Endothelial cell of umbilical vein (primary cell): ENCODE measurements around the gene PRRC2A. TPM values are rescaled to one million over a fixed set of nuclear protein-coding genes. Genes with fewer than 3 reads are reported as not detected.
A peak's percentile ranks its signal among the peaks of the same experiment; 100 is the strongest.

Experiments used
- BruUV-seq: library from RNA; stranded (reverse); fragments of 400-500 nt; replicated peaks from 2 replicates; lab custom pipeline; 2021; lab: Mats Ljungman, UMichigan
- CTCF ChIA-PET: fragments of 300-600, 350-600 bp; sonication (Branson Sonifier 250); formaldehyde crosslinking; loops from one replicate; lab custom pipeline; 2021; ENCODE audit warnings: antibody characterized with exemption, inconsistent platforms; lab: Charles Lee
- POLR2A ChIA-PET: fragments of 300-600, 350-600 bp; sonication (Branson Sonifier 250); formaldehyde crosslinking; loops from one replicate; lab custom pipeline; 2021; ENCODE audit warnings: antibody characterized with exemption, inconsistent platforms; lab: Charles Lee
- DNase-seq: peaks from one replicate; pipeline ENCODE4 v3.0.0-alpha.2; 2011; ENCODE audit warnings: low read depth, low spot score
- FAIRE-seq: peaks from 2 replicates; lab custom pipeline; 2011; peaks lifted over from hg19 to GRCh38; lab: Jason Lieb, UNC
- H2AFZ ChIP-seq: 2 replicates; pipeline ENCODE4 v1.6.0; 2012; ENCODE audit warnings: low read depth, low read length, control low read depth, inconsistent platforms
- H3K27ac ChIP-seq: 2 replicates; pipeline ENCODE4 v1.5.1; 2011; ENCODE audit warnings: low read depth, mild to moderate bottlenecking, control low read depth, low read length, moderate library complexity; ENCODE audit not compliant: insufficient read depth
- H3K27me3 ChIP-seq, 2 experiments: 2 replicates each; pipeline versions ENCODE4 v1.6.0 to v1.6.1; 2011; ENCODE audit warnings: low read length in 2 of 2, mixed read lengths in 1 of 2; ENCODE audit not compliant: control insufficient read depth in 2 of 2, insufficient read depth in 2 of 2
- H3K36me3 ChIP-seq, 2 experiments: 2 replicates in 1 of 2; 3 replicates in 1 of 2; pipeline ENCODE4 v1.5.1; 2011; ENCODE audit warnings: low read length in 2 of 2, mild to moderate bottlenecking in 1 of 2, moderate library complexity in 1 of 2; ENCODE audit not compliant: control insufficient read depth in 2 of 2, insufficient read depth in 2 of 2; ENCODE audit errors: extremely low read depth in 1 of 2
- H3K4me1 ChIP-seq: 3 replicates; pipeline ENCODE4 v1.5.1; 2011; ENCODE audit warnings: mild to moderate bottlenecking, low read length; ENCODE audit not compliant: control insufficient read depth, insufficient read depth; ENCODE audit errors: extremely low read depth
- H3K4me2 ChIP-seq: 2 replicates; pipeline ENCODE4 v1.6.1; 2011; ENCODE audit warnings: low read length, control low read depth, mixed read lengths; ENCODE audit not compliant: insufficient read depth
- H3K4me3 ChIP-seq, 3 experiments: fragments of 200-600 bp in 1 of 3; sonication (generic), shearing (Covaris generic) in 1 of 3; replicated peaks in 1 of 3; 2 replicates each; pipeline ENCODE4 v1.5.1; 2011 to 2016; ENCODE audit warnings: control low read depth in 3 of 3, low read length in 3 of 3, mild to moderate bottlenecking in 2 of 3, inconsistent platforms in 1 of 3, low read depth in 1 of 3, moderate library complexity in 1 of 3; ENCODE audit not compliant: insufficient read depth in 1 of 3
- H3K79me2 ChIP-seq: 2 replicates; pipeline ENCODE4 v1.6.0; 2012; ENCODE audit warnings: low read length, inconsistent platforms; ENCODE audit not compliant: control insufficient read depth, insufficient read depth
- H3K9ac ChIP-seq: replicated peaks from 2 replicates; pipeline ENCODE3; 2011; ENCODE audit warnings: low read length, control low read depth; ENCODE audit not compliant: insufficient read depth; ENCODE audit errors: extremely low read depth
- H3K9me1 ChIP-seq: replicated peaks from 3 replicates; pipeline ENCODE4 v1.6.0; 2011; ENCODE audit warnings: mild to moderate bottlenecking, low read length; ENCODE audit not compliant: control insufficient read depth, insufficient read depth; ENCODE audit errors: extremely low read depth
- H3K9me3 ChIP-seq: replicated peaks from 2 replicates; pipeline ENCODE4 v1.5.1; 2012; ENCODE audit warnings: low read length, inconsistent platforms; ENCODE audit not compliant: control insufficient read depth, insufficient read depth
- H4K20me1 ChIP-seq: replicated peaks from 2 replicates; pipeline ENCODE3; 2011; ENCODE audit warnings: mild to moderate bottlenecking, low read length; ENCODE audit not compliant: control insufficient read depth, insufficient read depth; ENCODE audit errors: extremely low read depth
- EZH2 ChIP-seq: IDR thresholded peaks from 2 replicates; pipeline ENCODE4 v1.6.1; 2012; ENCODE audit warnings: borderline replicate concordance, low read depth, mild to moderate bottlenecking, moderate library complexity, low read length, inconsistent platforms; ENCODE audit not compliant: severe bottlenecking
- FOS ChIP-seq: IDR thresholded peaks from 2 replicates; pipeline ENCODE4 v1.6.1; 2011; ENCODE audit warnings: mild to moderate bottlenecking, low read length, moderate library complexity, borderline replicate concordance; ENCODE audit not compliant: insufficient read depth
- GATA2 ChIP-seq: IDR thresholded peaks from 2 replicates; pipeline ENCODE4 v1.7.0; 2011; ENCODE audit warnings: low read depth, mild to moderate bottlenecking, moderate library complexity, mixed read lengths, low read length; ENCODE audit not compliant: insufficient read length, insufficient read depth
- JUN ChIP-seq: IDR thresholded peaks from 2 replicates; pipeline ENCODE4 v1.6.1; 2011; ENCODE audit warnings: borderline replicate concordance, low read depth; ENCODE audit not compliant: insufficient read length, insufficient read depth
- MYC ChIP-seq: IDR thresholded peaks from one replicate; pipeline ENCODE4 v1.6.1; 2011; ENCODE audit warnings: mild to moderate bottlenecking, low read depth, low read length
- POLR2A ChIP-seq: IDR thresholded peaks from 2 replicates; pipeline ENCODE4 v1.6.1; 2012; ENCODE audit warnings: low read depth, mild to moderate bottlenecking, control low read depth, low read length
- POLR2AphosphoS5 ChIP-seq: IDR thresholded peaks from 2 replicates; pipeline ENCODE4 v1.6.1; 2012; ENCODE audit warnings: low read depth, mild to moderate bottlenecking, control low read depth, low read length, moderate library complexity; ENCODE audit not compliant: insufficient read depth
- dilution Hi-C: fragments of 300-500 bp; cut with MboI; formaldehyde crosslinking; loops from one replicate; pipeline ENCODE4 v1.15.0; 2019; ENCODE audit warnings: low sequenced_read_pairs; ENCODE audit not compliant: extremely low pct_ligation_motif_present
- intact Hi-C: fragments of 100-400 bp; cut with micrococcal nuclease; formaldehyde crosslinking; loops from one replicate; pipeline ENCODE4 v1.10.0; 2022
- polyA plus RNA-seq, 4 experiments: library from polyadenylated mRNA; depleted of rRNA in 3 of 4; stranded (reverse) in 3 of 4; unstranded in 1 of 4; fragments of >200 nt; gene quantifications; 2 replicates each; pipeline versions ENCODE4 v1.2.1 to v1.2.3, GENCODE V29; 2011 to 2012; ENCODE audit warnings: missing spikeins in 1 of 4
- total RNA-seq: library from RNA; stranded (reverse); gene quantifications from 2 replicates; pipeline ENCODE4 v1.2.3, GENCODE V29; 2021
- TF ChIP-seq, protein P1 (sequence below), 2 donors: IDR thresholded peaks; 1 replicate in 1 of 2; 2 replicates in 1 of 2; pipeline ENCODE4 v1.5.1; 2011; ENCODE audit warnings: low read length in 2 of 2, mild to moderate bottlenecking in 2 of 2, moderate library complexity in 2 of 2, control low read depth in 1 of 2, inconsistent platforms in 1 of 2, low read depth in 1 of 2; ENCODE audit not compliant: insufficient read depth in 1 of 2; ENCODE audit errors: extremely low read depth in 1 of 2
- TF ChIP-seq, protein P2 (sequence below): IDR thresholded peaks from 2 replicates; pipeline ENCODE4 v1.6.1; 2011; ENCODE audit not compliant: insufficient read depth, insufficient read length

The PRRC2A gene
- total and polyA plus RNA-seq, 2 donors (not counting 3 experiments of a cell fraction or from before 2014, with no cell fraction given), result 88.4 to 229 TPM

DNA sequence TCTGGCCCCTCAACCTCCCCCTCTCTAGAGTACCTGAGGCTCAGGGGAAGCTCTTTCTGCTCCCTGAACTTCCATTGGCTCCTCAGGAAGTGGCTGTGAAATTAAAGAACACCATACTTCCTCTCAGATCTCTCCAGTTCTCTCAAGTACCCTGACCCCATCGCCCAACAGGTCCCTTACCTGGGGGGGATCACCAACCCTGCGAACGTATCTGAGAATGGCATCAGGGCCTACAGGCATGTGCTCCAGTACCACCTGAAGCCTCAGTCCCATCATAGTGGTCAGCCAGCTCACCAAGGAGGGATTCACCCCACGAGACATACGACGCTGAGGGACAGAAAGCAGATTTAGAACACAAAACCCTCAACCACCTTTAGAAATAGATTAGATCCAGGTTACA lies 20.1 kb downstream of the PRRC2A start:
- ChIA-PET CTCF (interaction anchor here (1.0 to 2.5 kb wide), 6 partner anchors 11 to 151 kb away, joined by 3 to 8 read pairs (median 4); partner anchors contain the start of gene ATP6V1G2), POLR2A (interaction anchor here (0.7 to 2.2 kb wide), 2 partner anchors 11 to 105 kb away, joined by 3 to 10 read pairs; partner anchors contain the start of gene BAG6)
- TF ChIP-seq POLR2AphosphoS5, result no peak
- no peak for TF ChIP-seq EZH2
- TF ChIP-seq, protein P1, sequence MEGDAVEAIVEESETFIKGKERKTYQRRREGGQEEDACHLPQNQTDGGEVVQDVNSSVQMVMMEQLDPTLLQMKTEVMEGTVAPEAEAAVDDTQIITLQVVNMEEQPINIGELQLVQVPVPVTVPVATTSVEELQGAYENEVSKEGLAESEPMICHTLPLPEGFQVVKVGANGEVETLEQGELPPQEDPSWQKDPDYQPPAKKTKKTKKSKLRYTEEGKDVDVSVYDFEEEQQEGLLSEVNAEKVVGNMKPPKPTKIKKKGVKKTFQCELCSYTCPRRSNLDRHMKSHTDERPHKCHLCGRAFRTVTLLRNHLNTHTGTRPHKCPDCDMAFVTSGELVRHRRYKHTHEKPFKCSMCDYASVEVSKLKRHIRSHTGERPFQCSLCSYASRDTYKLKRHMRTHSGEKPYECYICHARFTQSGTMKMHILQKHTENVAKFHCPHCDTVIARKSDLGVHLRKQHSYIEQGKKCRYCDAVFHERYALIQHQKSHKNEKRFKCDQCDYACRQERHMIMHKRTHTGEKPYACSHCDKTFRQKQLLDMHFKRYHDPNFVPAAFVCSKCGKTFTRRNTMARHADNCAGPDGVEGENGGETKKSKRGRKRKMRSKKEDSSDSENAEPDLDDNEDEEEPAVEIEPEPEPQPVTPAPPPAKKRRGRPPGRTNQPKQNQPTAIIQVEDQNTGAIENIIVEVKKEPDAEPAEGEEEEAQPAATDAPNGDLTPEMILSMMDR (IDR thresholded peaks at IDR 0.05; ENCODE audit: extremely low read depth in 1 of 2, insufficient read depth in 1 of 2, low read depth in 1 of 2, low read length in 2 of 2), result no peak
- TF ChIP-seq GATA2, result no peak
- TF ChIP-seq FOS, result no peak
- TF ChIP-seq, protein P2, sequence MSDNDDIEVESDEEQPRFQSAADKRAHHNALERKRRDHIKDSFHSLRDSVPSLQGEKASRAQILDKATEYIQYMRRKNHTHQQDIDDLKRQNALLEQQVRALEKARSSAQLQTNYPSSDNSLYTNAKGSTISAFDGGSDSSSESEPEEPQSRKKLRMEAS, result no peak
- no peak for TF ChIP-seq JUN
- no peak for TF ChIP-seq POLR2A
- no peak for TF ChIP-seq MYC
- H3K36me3 ChIP-seq, result peaks cover 34 to 71% of the 10 kb centered on the region in 2 experiments
- BruUV-seq, result TSS peak; percentile 61
- intact Hi-C loops (no loop called here), dilution Hi-C loops (no loop called here)
- no peak overlapping the region for H2AFZ ChIP-seq
- DNase-seq, result no peak
- H3K4me3 ChIP-seq, result no peak overlapping the region
- H3K4me1 ChIP-seq, result no peaks in the 10 kb centered on the region
- H3K79me2 ChIP-seq, result no peaks in the 10 kb centered on the region
- H3K27me3 ChIP-seq, result no peaks in the 10 kb centered on the region
- H3K4me2 ChIP-seq, result no peak overlapping the region
- H3K9me3 ChIP-seq, result no peaks in the 10 kb centered on the region
- H4K20me1 ChIP-seq, result no peaks in the 10 kb centered on the region
- no peak overlapping the region for H3K9ac ChIP-seq
- no peaks in the 10 kb centered on the region for H3K9me1 ChIP-seq
- no peak overlapping the region for H3K27ac ChIP-seq
- FAIRE-seq, result no peak
